Mammary epithelial cell (primary cell): Measurements from ENCODE around the gene CDH4.

Experiments
- EZH2 ChIP-seq: IDR thresholded peaks from 2 replicates; pipeline ENCODE4 v1.6.1; 2012; ENCODE audit warnings: low read length, inconsistent platforms, borderline replicate concordance
- TF ChIP-seq, protein P1 (sequence below), 2 donors: IDR thresholded peaks in 1 of 2; conservative IDR thresholded peaks in 1 of 2; 2 replicates each; pipeline ENCODE4 v1.5.1; 2011 to 2012; ENCODE audit warnings: inconsistent platforms in 2 of 2, low read length in 2 of 2, mild to moderate bottlenecking in 2 of 2, control low read depth in 1 of 2, low read depth in 1 of 2; ENCODE audit not compliant: insufficient read depth in 1 of 2; ENCODE audit errors: extremely low read depth in 1 of 2

DNA sequence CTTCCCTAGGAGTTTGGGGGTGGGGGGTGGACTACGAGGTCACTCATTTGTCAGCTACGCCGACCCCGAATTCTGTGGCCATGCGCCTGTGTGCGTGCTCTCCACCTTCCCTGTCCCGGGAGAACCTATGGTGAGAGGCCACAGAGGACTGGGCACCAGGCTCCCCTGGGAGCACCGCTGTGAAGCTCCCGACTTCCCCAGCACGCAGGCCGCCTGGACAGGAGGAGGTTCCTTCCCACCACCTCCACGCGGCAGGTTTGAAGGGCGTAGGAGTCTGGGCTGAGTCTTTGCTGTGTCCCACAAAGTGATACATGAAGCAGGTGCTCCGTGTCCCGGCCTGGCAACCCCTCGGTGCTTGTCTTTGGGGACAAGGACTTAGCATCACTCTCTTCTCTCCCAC, 107.2 kb downstream of the CDH4 start:
- no peak for TF ChIP-seq EZH2
- TF ChIP-seq, protein P1, sequence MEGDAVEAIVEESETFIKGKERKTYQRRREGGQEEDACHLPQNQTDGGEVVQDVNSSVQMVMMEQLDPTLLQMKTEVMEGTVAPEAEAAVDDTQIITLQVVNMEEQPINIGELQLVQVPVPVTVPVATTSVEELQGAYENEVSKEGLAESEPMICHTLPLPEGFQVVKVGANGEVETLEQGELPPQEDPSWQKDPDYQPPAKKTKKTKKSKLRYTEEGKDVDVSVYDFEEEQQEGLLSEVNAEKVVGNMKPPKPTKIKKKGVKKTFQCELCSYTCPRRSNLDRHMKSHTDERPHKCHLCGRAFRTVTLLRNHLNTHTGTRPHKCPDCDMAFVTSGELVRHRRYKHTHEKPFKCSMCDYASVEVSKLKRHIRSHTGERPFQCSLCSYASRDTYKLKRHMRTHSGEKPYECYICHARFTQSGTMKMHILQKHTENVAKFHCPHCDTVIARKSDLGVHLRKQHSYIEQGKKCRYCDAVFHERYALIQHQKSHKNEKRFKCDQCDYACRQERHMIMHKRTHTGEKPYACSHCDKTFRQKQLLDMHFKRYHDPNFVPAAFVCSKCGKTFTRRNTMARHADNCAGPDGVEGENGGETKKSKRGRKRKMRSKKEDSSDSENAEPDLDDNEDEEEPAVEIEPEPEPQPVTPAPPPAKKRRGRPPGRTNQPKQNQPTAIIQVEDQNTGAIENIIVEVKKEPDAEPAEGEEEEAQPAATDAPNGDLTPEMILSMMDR (conservative IDR thresholded peaks at IDR 0.05 in 1 of 2, IDR thresholded peaks at IDR 0.05 in 1 of 2; ENCODE audit: extremely low read depth in 1 of 2, insufficient read depth in 1 of 2, low read depth in 1 of 2, low read length in 2 of 2), result no peak
